ENCODE measurements around the gene PRM2. TPM values are rescaled to one million over a fixed set of nuclear protein-coding genes. Genes with fewer than 3 reads are reported as not detected.

The PRM2 gene
- total RNA-seq, 5 donors from 2014 or later (not counting 1 experiment from before 2014, with no cell fraction given) = not detected

- ATAC-seq (replicated peaks in 1 of 4) = no peak
- Histone ChIP-seq H3K27me3 (replicated peaks in 1 of 2; ENCODE audit: control insufficient read depth in 2 of 2, extremely low read depth in 1 of 2, insufficient read depth in 2 of 2, low read length in 1 of 2) (peaks cover 0 to 13% of the 10 kb centered on the region in 2 experiments), H3K4me3 (ENCODE audit: control insufficient read depth in 1 of 2, extremely low read depth in 1 of 2, low read length in 1 of 2) (no peak overlapping the region), H3K4me1 (ENCODE audit: control insufficient read depth in 1 of 2, extremely low read depth in 1 of 2, insufficient read depth in 2 of 2, low read length in 2 of 2) (no peaks in the 10 kb centered on the region), H3K36me3 (ENCODE audit: control insufficient read depth in 2 of 2, extremely low read depth in 1 of 2, insufficient read depth in 1 of 2, low read length in 1 of 2) (no peaks in the 10 kb centered on the region), H3K9me3 (no peaks in the 10 kb centered on the region), H3K27ac (ENCODE audit: low read length) (no peak overlapping the region)
- Mint-ChIP-seq H3K27ac (peak overlapping the region in 1 of 2 donors; percentile 43), H3K4me3 (no peak overlapping the region), H3K9me3 (no peaks in the 10 kb centered on the region), H3K36me3 (no peaks in the 10 kb centered on the region), H3K4me1 (no peaks in the 10 kb centered on the region), H3K27me3 (no peaks in the 10 kb centered on the region)
- ChIA-PET CTCF (interaction anchor here in 1 of 2 donors (1.1 kb wide), 1 partner anchor 130 kb away, joined by 4 read pairs; no protein-coding TSS in a partner anchor), POLR2A (no interaction called here)
- DNase-seq = no peak
- WGBS (ENCODE audit: insufficient coverage) = 100% methylated on average over 1 of the region's 3 CpGs
Measured at GRCh38 chr16:11273721-11274324, 2.5 kb downstream of the PRM2 start.

- Mint-ChIP-seq H3K4me1 (no peaks in the 10 kb centered on the region), H3K4me3 (no peak within 1 kb of the TSS), H3K36me3 (no peaks in the 10 kb centered on the region), H3K27me3 (no peaks in the 10 kb centered on the region), H3K9me3 (no peaks in the 10 kb centered on the region), H3K27ac (peak within 1 kb of the TSS in 1 of 2 donors; percentile 43)
- Histone ChIP-seq H3K4me3 (ENCODE audit: control insufficient read depth in 1 of 2, extremely low read depth in 1 of 2, low read length in 1 of 2) (no peak within 1 kb of the TSS), H3K36me3 (ENCODE audit: control insufficient read depth in 2 of 2, extremely low read depth in 1 of 2, insufficient read depth in 1 of 2, low read length in 1 of 2) (no peaks in the 10 kb centered on the region), H3K27ac (ENCODE audit: low read length) (no peak within 1 kb of the TSS), H3K4me1 (ENCODE audit: control insufficient read depth in 1 of 2, extremely low read depth in 1 of 2, insufficient read depth in 2 of 2, low read length in 2 of 2) (no peaks in the 10 kb centered on the region), H3K27me3 (replicated peaks in 1 of 2; ENCODE audit: control insufficient read depth in 2 of 2, extremely low read depth in 1 of 2, insufficient read depth in 2 of 2, low read length in 1 of 2) (peaks cover 0 to 13% of the 10 kb centered on the region in 2 experiments), H3K9me3 (no peaks in the 10 kb centered on the region)
- ChIA-PET POLR2A (no interaction called here), CTCF (no interaction called here)
- ATAC-seq (replicated peaks in 1 of 4) = no peak
- DNase-seq = no peak
- WGBS (ENCODE audit: insufficient coverage) = 88% methylated on average over 19 of the region's 30 CpGs
Measured at GRCh38 chr16:11272921-11273720, 3.2 kb downstream of the PRM2 start, which contains the start of gene PRM3. Gene PRM3, minus strand, starts transcription at chr16:11273629. Its CDS starts 34 bp downstream, at chr16:11273595.

DNA sequence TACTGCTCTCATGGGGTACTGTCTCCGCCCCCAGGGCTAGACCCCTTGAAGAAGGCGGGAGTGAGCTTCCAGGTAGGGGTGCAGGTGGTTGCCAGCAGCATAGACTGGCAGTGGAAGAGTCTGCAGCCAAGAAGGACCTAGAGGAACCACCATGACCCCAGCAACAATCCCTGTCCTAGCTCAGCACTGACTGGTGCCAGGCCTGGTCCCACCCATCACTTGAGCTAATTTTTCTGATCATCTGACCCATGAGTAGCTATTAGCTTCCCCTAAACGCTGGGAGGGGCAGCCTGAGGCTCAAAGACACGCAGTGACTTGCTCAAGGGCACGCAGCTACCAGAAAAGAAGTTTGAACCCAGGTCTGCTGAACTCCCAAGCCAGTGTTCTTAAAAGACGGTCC is 3.8 kb downstream of the PRM2 start:
- H3K4me1 Mint-ChIP-seq = no peaks in the 10 kb centered on the region
- no peaks in the 10 kb centered on the region for H3K36me3 ChIP-seq (ENCODE audit: control insufficient read depth in 2 of 2, extremely low read depth in 1 of 2, insufficient read depth in 1 of 2, low read length in 1 of 2)
- H3K27me3 Mint-ChIP-seq = no peaks in the 10 kb centered on the region
- H3K36me3 Mint-ChIP-seq = no peaks in the 10 kb centered on the region
- CTCF ChIA-PET = no interaction called here
- no peak overlapping the region for H3K4me3 Mint-ChIP-seq
- H3K4me1 ChIP-seq (ENCODE audit: control insufficient read depth in 1 of 2, extremely low read depth in 1 of 2, insufficient read depth in 2 of 2, low read length in 2 of 2) = no peaks in the 10 kb centered on the region
- H3K27ac Mint-ChIP-seq = no peak overlapping the region
- POLR2A ChIA-PET = interaction anchor here in 1 of 2 donors (0.5 kb wide), 1 partner anchor 155 kb away, joined by 4 read pairs; no protein-coding TSS in a partner anchor
- H3K9me3 ChIP-seq = no peaks in the 10 kb centered on the region
- DNase-seq = no peak
- H3K4me3 ChIP-seq (ENCODE audit: control insufficient read depth in 1 of 2, extremely low read depth in 1 of 2, low read length in 1 of 2) = no peak overlapping the region
- no peak overlapping the region for H3K27ac ChIP-seq (ENCODE audit: low read length)
- 83% methylated on average over 6 of the region's 6 CpGs for WGBS (ENCODE audit: insufficient coverage)
- no peak for ATAC-seq (replicated peaks in 1 of 4)
- peaks cover 0 to 12% of the 10 kb centered on the region in 2 experiments for H3K27me3 ChIP-seq (replicated peaks in 1 of 2; ENCODE audit: control insufficient read depth in 2 of 2, extremely low read depth in 1 of 2, insufficient read depth in 2 of 2, low read length in 1 of 2)
- H3K9me3 Mint-ChIP-seq = no peaks in the 10 kb centered on the region

DNA sequence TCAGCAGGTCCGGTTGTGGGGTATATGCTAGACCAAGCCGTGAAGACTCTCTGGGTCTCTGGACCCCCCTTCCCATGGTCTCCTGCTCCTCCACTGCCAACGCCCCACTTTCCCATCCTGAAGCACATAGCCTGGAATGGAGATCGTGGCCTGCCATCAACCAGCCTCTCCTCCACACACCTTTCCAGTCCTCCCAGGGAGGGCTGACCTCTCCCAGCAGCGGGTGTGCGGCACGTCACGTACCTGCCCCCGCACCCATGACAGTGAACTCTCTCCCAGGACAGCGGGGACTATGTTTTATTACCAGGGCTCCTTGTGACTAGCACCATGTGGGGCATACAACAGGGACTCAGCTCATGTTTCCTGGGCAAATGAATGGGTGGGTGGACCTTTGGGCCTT is 4.7 kb downstream of the PRM2 start:
- H3K27ac ChIP-seq (ENCODE audit: low read length) = no peak overlapping the region
- no peaks in the 10 kb centered on the region for H3K9me3 ChIP-seq
- H3K27me3 ChIP-seq (replicated peaks in 1 of 2; ENCODE audit: control insufficient read depth in 2 of 2, extremely low read depth in 1 of 2, insufficient read depth in 2 of 2, low read length in 1 of 2) = peaks cover 0 to 5% of the 10 kb centered on the region in 2 experiments
- H3K4me1 ChIP-seq (ENCODE audit: control insufficient read depth in 1 of 2, extremely low read depth in 1 of 2, insufficient read depth in 2 of 2, low read length in 2 of 2) = no peaks in the 10 kb centered on the region
- no peaks in the 10 kb centered on the region for H3K27me3 Mint-ChIP-seq
- no peaks in the 10 kb centered on the region for H3K9me3 Mint-ChIP-seq
- no peaks in the 10 kb centered on the region for H3K4me1 Mint-ChIP-seq
- 86% methylated on average over 5 of the region's 10 CpGs for WGBS (ENCODE audit: insufficient coverage)
- H3K36me3 ChIP-seq (ENCODE audit: control insufficient read depth in 2 of 2, extremely low read depth in 1 of 2, insufficient read depth in 1 of 2, low read length in 1 of 2) = no peaks in the 10 kb centered on the region
- no peak overlapping the region for H3K27ac Mint-ChIP-seq
- POLR2A ChIA-PET = no interaction called here
- H3K4me3 Mint-ChIP-seq = no peak overlapping the region
- CTCF ChIA-PET = no interaction called here
- no peak for DNase-seq
- no peak overlapping the region for H3K4me3 ChIP-seq (ENCODE audit: control insufficient read depth in 1 of 2, extremely low read depth in 1 of 2, low read length in 1 of 2)
- no peak for ATAC-seq (replicated peaks in 1 of 4)
- H3K36me3 Mint-ChIP-seq = no peaks in the 10 kb centered on the region

GRCh38 chr16:11270602-11271162 is 5.6 kb downstream of the PRM2 start:
- Mint-ChIP-seq H3K4me3 (no peak overlapping the region), H3K4me1 (no peaks in the 10 kb centered on the region), H3K27me3 (no peaks in the 10 kb centered on the region), H3K36me3 (no peaks in the 10 kb centered on the region), H3K9me3 (no peaks in the 10 kb centered on the region), H3K27ac (no peak overlapping the region)
- Histone ChIP-seq H3K27ac (ENCODE audit: low read length) (no peak overlapping the region), H3K27me3 (replicated peaks in 1 of 2; ENCODE audit: control insufficient read depth in 2 of 2, extremely low read depth in 1 of 2, insufficient read depth in 2 of 2, low read length in 1 of 2) (peaks cover 0 to 4% of the 10 kb centered on the region in 2 experiments), H3K36me3 (ENCODE audit: control insufficient read depth in 2 of 2, extremely low read depth in 1 of 2, insufficient read depth in 1 of 2, low read length in 1 of 2) (no peaks in the 10 kb centered on the region), H3K4me3 (ENCODE audit: control insufficient read depth in 1 of 2, extremely low read depth in 1 of 2, low read length in 1 of 2) (no peak overlapping the region), H3K9me3 (no peaks in the 10 kb centered on the region), H3K4me1 (ENCODE audit: control insufficient read depth in 1 of 2, extremely low read depth in 1 of 2, insufficient read depth in 2 of 2, low read length in 2 of 2) (no peaks in the 10 kb centered on the region)
- CTCF ChIA-PET = interaction anchor here in 1 of 2 donors (0.6 kb wide), 1 partner anchor 9 kb away, joined by 6 read pairs; no protein-coding TSS in a partner anchor
- POLR2A ChIA-PET = no interaction called here
- ATAC-seq (replicated peaks in 1 of 4) (no peak), DNase-seq (no peak)
- whole genome bisulfite sequencing (ENCODE audit: insufficient coverage) = no CpG with 5 or more reads among the region's 2 CpGs

DNA sequence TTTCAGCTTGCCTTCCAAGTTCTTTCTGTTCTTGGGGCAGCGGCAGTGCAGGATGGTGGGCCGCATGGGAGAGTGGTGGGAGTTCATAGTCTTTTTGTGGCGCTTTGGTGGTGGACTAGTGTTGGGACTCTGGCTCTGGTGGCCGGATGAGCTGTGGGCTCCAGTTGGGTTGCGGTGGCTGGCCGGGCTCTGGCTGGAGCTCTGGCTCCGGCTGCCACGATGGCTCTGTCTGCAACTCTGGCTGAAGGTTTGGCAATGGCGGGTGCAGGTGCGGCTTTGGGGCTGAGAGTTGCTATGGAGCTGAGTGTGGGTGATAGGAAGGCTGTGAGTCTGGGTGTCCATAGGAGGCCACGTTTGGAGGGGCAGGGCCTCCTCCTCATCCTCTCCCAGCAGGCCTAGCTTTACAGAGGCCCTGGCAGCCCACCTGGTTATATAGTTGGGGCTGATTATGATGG is 7.3 kb downstream of the PRM2 start, which contains the start of gene TNP2:
Gene TNP2, minus strand, starts transcription at position 405 of the 455 bp plus-strand sequence. Its CDS starts 63 bp downstream, at position 342.
- ATAC-seq (replicated peaks in 1 of 4) (no peak), DNase-seq (no peak)
- WGBS (ENCODE audit: insufficient coverage) = 98% methylated on average over 6 of the region's 11 CpGs
- H3K27ac ChIP-seq (ENCODE audit: low read length) = no peak within 1 kb of the TSS
- H3K4me3 ChIP-seq (ENCODE audit: control insufficient read depth in 1 of 2, extremely low read depth in 1 of 2, low read length in 1 of 2) = no peak within 1 kb of the TSS
- H3K4me1 Mint-ChIP-seq = peaks cover 8 to 13% (median 8%) of the 10 kb centered on the region in 3 donors
- H3K27ac Mint-ChIP-seq = no peak within 1 kb of the TSS
- H3K9me3 Mint-ChIP-seq = no peaks in the 10 kb centered on the region
- H3K27me3 ChIP-seq (replicated peaks in 1 of 2; ENCODE audit: control insufficient read depth in 2 of 2, extremely low read depth in 1 of 2, insufficient read depth in 2 of 2, low read length in 1 of 2) = no peaks in the 10 kb centered on the region
- H3K9me3 ChIP-seq = no peaks in the 10 kb centered on the region
- H3K36me3 Mint-ChIP-seq = no peaks in the 10 kb centered on the region
- no peaks in the 10 kb centered on the region for H3K27me3 Mint-ChIP-seq
- ChIA-PET CTCF (interaction anchor here in 1 of 2 donors (1.2 kb wide), 1 partner anchor 139 kb away, joined by 3 read pairs; no protein-coding TSS in a partner anchor), POLR2A (no interaction called here)
- no peaks in the 10 kb centered on the region for H3K36me3 ChIP-seq (ENCODE audit: control insufficient read depth in 2 of 2, extremely low read depth in 1 of 2, insufficient read depth in 1 of 2, low read length in 1 of 2)
- no peak within 1 kb of the TSS for H3K4me3 Mint-ChIP-seq
- peaks cover 5 to 7% of the 10 kb centered on the region in 2 experiments for H3K4me1 ChIP-seq (ENCODE audit: control insufficient read depth in 1 of 2, extremely low read depth in 1 of 2, insufficient read depth in 2 of 2, low read length in 2 of 2)
